NCI-H524 treated with DMSO at 0.1 percent for 48 hours (cell line): Measurements from ENCODE around the gene CRPPA.

Experiments
- DNase-seq: peaks from one replicate; lab custom pipeline; 2025; lab: John Stamatoyannopoulos, UW

CRPPA gene

GRCh38 chr7:16423761-16424160 is 2.4 kb upstream of the CRPPA start:
- DNase-seq, result no peak

- DNase-seq, result no peak
Measured at GRCh38 chr7:16422917-16423316, 1.6 kb upstream of the CRPPA start.

- no peak for DNase-seq
Measured at GRCh38 chr7:16422103-16422435, 731 bp upstream of the CRPPA start.

- peak; percentile 77 for DNase-seq
Measured at GRCh38 chr7:16420649-16421332, 547 bp downstream of the CRPPA start.

DNA sequence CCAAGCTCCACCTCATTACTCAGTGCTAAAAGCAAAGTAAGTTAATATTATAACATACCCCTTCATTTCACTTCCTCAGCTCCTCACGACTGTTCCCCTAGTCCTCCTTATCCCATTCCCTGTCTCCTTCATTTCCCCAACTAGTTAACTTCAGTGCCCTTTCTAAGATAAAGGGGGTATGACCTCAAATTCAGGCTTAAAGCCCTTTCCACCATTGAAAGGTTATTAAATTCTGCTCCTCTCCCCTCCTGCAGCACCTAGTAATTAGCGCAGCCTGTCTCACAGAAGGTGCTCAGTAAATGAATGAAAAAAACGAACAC is 1.0 kb downstream of the CRPPA start:
- no peak for DNase-seq

GRCh38 chr7:16419859-16420258 is 1.5 kb downstream of the CRPPA start:
- DNase-seq, result no peak

DNA sequence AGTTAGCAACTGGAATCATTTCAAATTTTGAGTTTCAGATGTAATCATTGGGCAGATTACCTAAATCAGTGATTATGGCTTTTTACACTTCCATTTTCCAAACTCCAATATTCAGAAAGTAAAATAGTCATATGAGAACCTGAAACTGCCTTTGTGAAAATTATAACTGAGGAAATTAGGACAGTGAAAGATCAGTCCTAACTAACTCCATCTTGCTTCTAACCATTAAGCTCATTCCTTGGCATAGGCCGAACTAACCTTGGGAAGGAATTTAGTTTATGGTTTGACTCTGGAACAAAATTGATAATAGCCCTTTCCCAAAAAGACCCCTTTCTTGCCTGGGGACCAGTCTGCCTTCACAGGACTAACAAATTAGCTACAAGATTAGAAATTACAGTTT is 2.2 kb downstream of the CRPPA start:
- DNase-seq, result no peak

DNA sequence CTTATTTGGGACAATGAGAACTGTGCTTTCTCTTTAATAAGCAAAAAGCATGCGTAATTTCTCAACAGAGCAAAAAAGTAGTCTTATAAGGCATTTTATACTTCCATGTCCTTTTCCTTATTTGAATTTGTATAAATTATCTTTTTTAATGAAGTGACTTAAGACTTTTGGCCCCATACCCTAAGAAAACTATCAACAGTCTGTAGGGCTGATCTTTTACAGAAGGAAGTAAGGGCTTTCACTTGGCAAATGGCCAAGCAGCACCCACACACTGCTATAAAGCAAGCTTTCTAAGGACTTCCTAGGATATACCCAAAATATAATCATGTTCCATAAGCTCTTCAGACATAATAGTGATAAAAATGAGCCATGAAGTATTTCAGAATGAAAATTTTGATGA is 3.4 kb downstream of the CRPPA start:
- no peak for DNase-seq

DNA sequence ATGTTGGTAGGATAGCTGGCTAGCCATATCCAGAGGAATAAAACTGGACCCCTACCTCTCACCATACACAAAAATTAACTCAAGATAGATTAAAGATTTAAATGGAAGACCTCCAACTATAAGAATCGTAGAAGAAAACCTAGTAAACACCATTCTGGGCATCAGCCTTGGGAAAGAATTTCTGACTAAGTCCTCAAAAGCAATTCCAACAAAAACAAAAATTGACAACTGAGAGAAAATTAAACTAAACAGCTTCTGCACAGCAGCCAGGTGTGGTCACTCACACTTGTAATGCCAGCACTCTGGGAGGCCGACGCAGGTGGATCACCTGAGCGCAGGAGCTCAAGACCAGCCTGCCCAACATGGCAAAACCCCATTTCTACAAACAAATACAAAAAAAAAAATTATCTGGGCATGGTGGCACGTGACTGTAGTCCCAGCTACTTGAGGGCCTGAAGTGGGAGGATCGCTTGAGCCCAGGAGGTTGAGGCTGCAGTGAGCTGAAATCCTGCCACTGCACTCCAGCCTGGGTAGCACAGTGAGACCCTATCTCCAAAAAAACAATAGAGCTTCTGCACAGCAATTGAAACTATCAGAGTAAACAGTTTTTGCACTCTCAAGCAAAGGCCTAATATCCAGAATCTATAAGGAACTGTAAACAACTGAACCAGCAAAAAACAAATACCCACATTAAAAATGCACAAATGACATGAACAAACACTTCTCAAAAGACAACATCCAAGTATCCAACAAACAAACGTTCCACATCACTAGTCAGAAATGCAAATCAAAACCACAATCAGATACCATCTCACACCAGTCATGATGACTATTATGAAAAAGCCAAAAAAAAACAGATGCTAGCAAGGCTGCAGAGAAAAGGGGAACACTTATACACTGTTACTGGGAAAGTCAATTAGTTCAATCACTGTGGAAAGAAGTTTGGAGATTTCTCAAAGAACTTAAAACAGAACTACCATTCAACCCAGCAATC is 4.8 kb downstream of the CRPPA start:
- no peak for DNase-seq

DNA sequence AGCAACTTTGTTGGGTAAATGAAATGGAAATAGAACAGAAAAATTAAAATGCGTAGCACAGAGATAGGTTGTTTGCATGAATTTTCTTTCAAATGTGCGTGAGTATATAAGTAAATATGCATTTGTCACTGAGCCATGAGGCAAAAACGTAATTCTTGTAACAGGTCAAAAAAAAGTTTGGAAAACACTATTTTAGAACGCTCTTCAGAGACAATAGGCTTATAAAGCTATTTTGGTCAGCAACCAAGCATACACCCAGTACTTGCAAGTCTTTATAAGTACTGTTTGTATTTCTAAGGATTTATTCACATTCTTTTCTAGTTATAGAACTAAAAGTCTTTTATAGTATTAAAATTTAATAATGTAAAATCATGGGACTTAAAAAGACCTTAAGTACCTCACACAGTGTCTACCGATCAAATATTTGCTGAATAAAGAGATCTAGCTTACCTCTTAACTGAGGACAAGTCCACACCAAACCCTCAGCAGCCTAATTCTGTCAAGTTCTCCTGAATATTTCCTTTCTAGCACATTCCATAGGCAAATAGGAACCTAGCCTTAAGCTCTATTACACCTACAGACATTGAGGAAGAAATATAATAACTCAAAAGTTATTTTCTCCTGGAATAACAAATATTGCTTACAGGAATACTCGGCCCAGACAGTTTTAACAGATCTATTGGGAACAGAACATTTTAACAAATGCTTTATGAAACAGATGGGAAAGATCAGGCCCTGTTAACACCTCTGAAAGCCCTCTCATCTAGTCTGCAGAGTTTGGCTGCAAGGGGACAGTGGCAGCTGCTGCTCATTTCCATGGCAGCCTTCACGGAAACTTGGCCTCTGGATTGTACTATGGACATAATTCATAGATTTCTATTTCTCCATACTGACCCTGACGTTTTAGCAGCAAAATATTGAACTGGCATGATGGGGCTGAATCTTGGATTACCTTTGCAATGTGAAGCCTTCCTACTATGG is 8.8 kb downstream of the CRPPA start:
- no peak for DNase-seq

DNA sequence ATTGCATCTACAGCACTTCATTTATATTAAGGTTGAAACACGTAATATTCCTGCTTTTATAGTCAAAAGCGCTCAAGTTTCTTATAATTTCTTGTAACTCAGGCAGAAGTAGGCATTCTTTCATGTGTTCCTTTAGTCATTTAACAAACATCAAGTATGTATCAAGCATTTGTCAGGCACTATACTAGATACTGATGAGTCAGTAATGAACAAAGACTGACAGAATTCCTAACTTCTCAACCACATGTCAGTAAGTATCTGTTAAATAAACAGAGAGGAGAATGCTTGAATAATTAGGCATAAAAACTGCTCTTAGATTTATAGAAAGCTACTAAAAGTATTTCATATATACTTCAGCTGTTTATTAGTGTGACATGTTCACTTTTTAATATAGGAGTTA is 9.9 kb downstream of the CRPPA start:
- DNase-seq, result no peak

GRCh38 chr7:16409777-16410176 is 11.6 kb downstream of the CRPPA start:
- DNase-seq, result no peak

DNA sequence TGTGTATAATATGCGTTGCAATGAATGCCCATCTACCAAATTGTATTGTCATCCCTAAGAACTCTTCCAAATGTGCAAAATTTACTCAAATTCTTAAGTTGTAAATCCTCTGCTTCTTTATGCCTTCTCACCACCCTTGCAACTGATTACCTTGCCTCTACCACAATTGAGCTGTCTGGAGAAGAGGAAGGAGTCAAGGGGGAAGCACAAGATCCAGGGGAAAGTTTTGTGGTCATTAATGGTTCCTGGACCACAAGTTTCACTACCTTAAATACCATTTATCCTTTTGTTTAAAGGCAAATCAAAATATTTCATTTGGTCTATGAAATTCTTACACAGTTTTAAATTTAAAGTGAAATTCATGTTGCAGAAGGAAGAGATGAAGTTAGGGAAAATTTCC is 16.7 kb downstream of the CRPPA start:
- no peak for DNase-seq

GRCh38 chr7:16403475-16403874 is 17.9 kb downstream of the CRPPA start:
- no peak for DNase-seq

DNA sequence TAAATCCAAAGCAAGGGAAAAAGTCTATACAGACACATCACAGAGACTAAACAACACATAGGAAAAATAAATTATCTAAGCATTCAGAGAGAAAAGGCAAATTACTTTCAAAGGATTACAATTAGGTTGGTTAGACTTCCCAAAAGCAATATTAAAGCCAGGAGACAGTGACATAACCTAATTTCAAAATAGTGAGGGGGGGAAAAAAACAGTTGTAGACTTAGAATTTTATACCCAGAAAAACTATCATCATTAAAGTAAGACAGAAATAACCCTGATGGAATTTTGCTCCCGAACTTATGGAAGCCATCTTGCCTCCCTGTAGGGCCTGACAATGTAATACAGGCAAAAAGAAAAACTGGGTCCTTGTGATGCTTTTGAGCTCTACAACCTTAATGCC is 18.4 kb downstream of the CRPPA start:
- DNase-seq, result no peak

GRCh38 chr7:16402091-16402490 is 19.2 kb downstream of the CRPPA start:
- DNase-seq, result no peak

- no peak for DNase-seq
Measured at GRCh38 chr7:16400893-16401275, 20.5 kb downstream of the CRPPA start.

GRCh38 chr7:16399916-16400892 is 21.1 kb downstream of the CRPPA start:
- no peak for DNase-seq

GRCh38 chr7:16399265-16399831 is 22.0 kb downstream of the CRPPA start:
- DNase-seq, result no peak

GRCh38 chr7:16398146-16399017 is 23.0 kb downstream of the CRPPA start:
- DNase-seq, result no peak
